Measurements from ENCODE around the gene TTLL8.
A peak's percentile ranks its signal among the peaks of the same experiment; 100 is the strongest.
"Not testable (repeated sequence)": the region's sequence is repeated elsewhere in the genome, so short reads cannot be mapped to it uniquely, and the experiment has no call there.

The TTLL8 gene

GRCh38 chr22:49992921-49993648, 65.0 kb downstream of the TTLL8 start:
- DNase-seq (ENCODE audit: low read depth in 1 of 2, low spot score in 1 of 2), result peak in 1 of 2 donors; percentile 42

- DNase-seq (ENCODE audit: low read depth in 1 of 2, low spot score in 1 of 2), result no peak
Observed at GRCh38 chr22:49991907-49992533, 66.1 kb downstream of the TTLL8 start.

- DNase-seq (ENCODE audit: low read depth in 1 of 2, low spot score in 1 of 2), result no peak
Observed at GRCh38 chr22:49991167-49991566, 66.9 kb downstream of the TTLL8 start.

- not testable (repeated sequence) for DNase-seq (ENCODE audit: low read depth in 1 of 2, low spot score in 1 of 2)
Observed at GRCh38 chr22:49989826-49990225, 68.3 kb downstream of the TTLL8 start.

- no peak for DNase-seq (ENCODE audit: low read depth in 1 of 2, low spot score in 1 of 2)
Observed at GRCh38 chr22:49986325-49986724, 71.8 kb downstream of the TTLL8 start.

GRCh38 chr22:49983148-49984042, 74.7 kb downstream of the TTLL8 start:
- no peak for DNase-seq (ENCODE audit: low read depth in 1 of 2, low spot score in 1 of 2)

- DNase-seq (ENCODE audit: low read depth in 1 of 2, low spot score in 1 of 2), result not testable (repeated sequence)
Observed at GRCh38 chr22:49981799-49982198, 76.3 kb downstream of the TTLL8 start.

GRCh38 chr22:49979587-49980264, 78.4 kb downstream of the TTLL8 start:
- no peak for DNase-seq (ENCODE audit: low read depth in 1 of 2, low spot score in 1 of 2)

GRCh38 chr22:49977578-49977977, 80.5 kb downstream of the TTLL8 start:
- no peak for DNase-seq (ENCODE audit: low read depth in 1 of 2, low spot score in 1 of 2)

- peak; percentile 4 to 43 for DNase-seq (ENCODE audit: low read depth in 1 of 2, low spot score in 1 of 2)
Observed at GRCh38 chr22:49976439-49977175, 81.5 kb downstream of the TTLL8 start.

- peak; percentile 3 to 30 for DNase-seq (ENCODE audit: low read depth in 1 of 2, low spot score in 1 of 2)
Observed at GRCh38 chr22:49975543-49976389, 82.3 kb downstream of the TTLL8 start.

- DNase-seq (ENCODE audit: low read depth in 1 of 2, low spot score in 1 of 2), result no peak
Observed at GRCh38 chr22:49973018-49973961, 84.8 kb downstream of the TTLL8 start.

- peak in 1 of 2 donors; percentile 2 for DNase-seq (ENCODE audit: low read depth in 1 of 2, low spot score in 1 of 2)
Observed at GRCh38 chr22:49972163-49973017, 85.7 kb downstream of the TTLL8 start.

- DNase-seq (ENCODE audit: low read depth in 1 of 2, low spot score in 1 of 2), result peak; percentile 3 to 52
Observed at GRCh38 chr22:49971232-49972162, 86.6 kb downstream of the TTLL8 start.

GRCh38 chr22:49970528-49971231, 87.4 kb downstream of the TTLL8 start:
- DNase-seq (ENCODE audit: low read depth in 1 of 2, low spot score in 1 of 2), result peak; percentile 87 to 92
